PC-3 (cell line): ENCODE data around the gene GCC2. TPM values are rescaled to one million over a fixed set of nuclear protein-coding genes. Genes with fewer than 3 reads are reported as not detected.

Experiments used
- ATAC-seq: fragments of 200-7000 bp; cut with Tn5 transposase; 2 replicates; pipeline ENCODE4 v1.9.1; 2020; ENCODE audit warnings: mild to moderate bottlenecking, moderate library complexity
- BruUV-seq: library from RNA; stranded (reverse); fragments of 400-500 nt; replicated peaks from 2 replicates; lab custom pipeline; 2021; lab: Mats Ljungman, UMichigan
- CTCF ChIA-PET: fragments of 300-600 bp; sonication (Branson Sonifier 250); formaldehyde crosslinking; loops from one replicate; lab custom pipeline; 2022; ENCODE audit warnings: antibody characterized with exemption; lab: Charles Lee
- POLR2A ChIA-PET: fragments of 300-600 bp; sonication (Branson Sonifier 250); formaldehyde crosslinking; loops from one replicate; lab custom pipeline; 2022; ENCODE audit warnings: antibody characterized with exemption; ENCODE audit not compliant: unreplicated experiment; lab: Charles Lee
- DNase-seq: peaks from one replicate; pipeline ENCODE4 v3.0.0-alpha.2; 2015
- H2AFZ ChIP-seq: fragments of 300-600 bp; sonication (generic); 2 replicates; pipeline ENCODE4 v1.6.0; 2016; ENCODE audit warnings: antibody characterized with exemption, low read length
- H3F3A ChIP-seq: fragments of 300-600 bp; sonication (generic); one replicate; pipeline ENCODE4 v1.6.0; 2017; ENCODE audit warnings: antibody characterized with exemption, low read length, control low read depth, mild to moderate bottlenecking; ENCODE audit not compliant: unreplicated experiment
- H3K27ac ChIP-seq: fragments of 300-600 bp; sonication (generic); 2 replicates; pipeline ENCODE4 v1.5.1; 2016; ENCODE audit warnings: mild to moderate bottlenecking, low read length
- H3K27me3 ChIP-seq: fragments of 300-600 bp; sonication (generic); 2 replicates; pipeline ENCODE4 v1.6.1; 2016; ENCODE audit warnings: low read length, mixed read lengths
- H3K36me3 ChIP-seq: fragments of 300-600 bp; sonication (generic); 2 replicates; pipeline ENCODE4 v1.6.1; 2016; ENCODE audit warnings: low read depth, mixed run types, low read length, mixed read lengths
- H3K4me1 ChIP-seq: fragments of 300-600 bp; sonication (generic); 2 replicates; pipeline ENCODE4 v1.5.1; 2016; ENCODE audit warnings: low read length; ENCODE audit not compliant: insufficient read depth
- H3K4me2 ChIP-seq: fragments of 300-600 bp; sonication (generic); 2 replicates; pipeline ENCODE4 v1.6.0; 2016; ENCODE audit warnings: low read length
- H3K4me3 ChIP-seq: fragments of 300-600 bp; sonication (generic); 2 replicates; pipeline ENCODE4 v1.5.1; 2016; ENCODE audit warnings: mild to moderate bottlenecking, low read length, mixed read lengths
- H3K79me2 ChIP-seq: fragments of 300-600 bp; sonication (generic); 2 replicates; pipeline ENCODE4 v1.6.1; 2017; ENCODE audit warnings: low read length, mixed read lengths
- H3K9ac ChIP-seq: fragments of 300-600 bp; sonication (generic); 2 replicates; pipeline ENCODE4 v1.6.0; 2016; ENCODE audit warnings: mild to moderate bottlenecking, low read length
- H3K9me2 ChIP-seq: fragments of 300-600 bp; sonication (generic); replicated peaks from 2 replicates; pipeline ENCODE4 v1.6.1; 2016; ENCODE audit warnings: mixed run types, low read length, mixed read lengths
- H3K9me3 ChIP-seq: fragments of 300-600 bp; sonication (generic); 2 replicates; pipeline ENCODE4 v1.6.1; 2016; ENCODE audit warnings: low read length, mixed read lengths
- H4K20me1 ChIP-seq: fragments of 300-600 bp; sonication (generic); 2 replicates; pipeline ENCODE4 v1.6.1; 2016; ENCODE audit warnings: low read length, mixed read lengths
- EZH2 ChIP-seq: fragments of 300-600 bp; sonication (generic); IDR thresholded peaks from one replicate; pipeline ENCODE4 v1.6.1; 2017; ENCODE audit warnings: antibody characterized with exemption, mild to moderate bottlenecking, low read length; ENCODE audit not compliant: unreplicated experiment
- EZH2phosphoT487 ChIP-seq: fragments of 300-600 bp; sonication (generic); IDR thresholded peaks from 2 replicates; pipeline ENCODE4 v1.6.1; 2018; ENCODE audit warnings: mild to moderate bottlenecking, antibody characterized with exemption, low read length, borderline replicate concordance
- intact Hi-C: fragments of 100-400 bp; cut with micrococcal nuclease; formaldehyde crosslinking; loops from 2 replicates; pipeline ENCODE4 v1.9.0; 2023
- total RNA-seq: library from RNA; depleted of rRNA; stranded (reverse); fragments of >200 nt; gene quantifications from 2 replicates; pipeline ENCODE4 v1.2.3, GENCODE V29; 2014
- TF ChIP-seq, protein P1 (sequence below): fragments of 300-600 bp; sonication (generic); conservative IDR thresholded peaks from 2 replicates; pipeline ENCODE4 v1.5.1; 2017; ENCODE audit warnings: antibody characterized with exemption, low read depth, mild to moderate bottlenecking, low read length

Gene GCC2
- total RNA-seq, 1 experiment from 2014 or later = 10.1 TPM

DNA sequence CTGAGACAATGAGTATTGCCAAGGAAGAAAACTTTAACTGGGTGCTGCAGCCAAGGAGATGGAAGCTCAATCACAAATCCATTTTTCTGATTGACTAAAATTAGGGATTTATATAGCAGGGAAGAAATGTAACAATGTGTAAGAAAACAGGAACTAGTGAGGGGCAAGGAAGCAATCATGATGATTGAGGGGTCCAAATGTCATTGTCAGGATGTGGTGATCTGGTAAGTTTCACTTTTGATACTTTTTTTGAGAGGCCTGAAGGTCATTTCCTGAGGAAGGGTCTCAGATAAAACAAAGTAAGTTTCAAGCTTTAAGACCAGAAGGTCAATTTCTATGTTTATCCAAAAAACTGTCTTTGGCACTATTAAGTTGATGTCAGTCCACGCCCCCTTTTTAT is 12.0 kb upstream of the GCC2 start:
- H2AFZ ChIP-seq = no peak overlapping the region
- no peaks in the 10 kb centered on the region for H3K27me3 ChIP-seq
- intact Hi-C loops = no loop called here
- H3K79me2 ChIP-seq = no peaks in the 10 kb centered on the region
- no peak overlapping the region for H3K9ac ChIP-seq
- no peaks in the 10 kb centered on the region for H3F3A ChIP-seq
- H4K20me1 ChIP-seq = no peaks in the 10 kb centered on the region
- ATAC-seq (no peak), DNase-seq (no peak)
- TF ChIP-seq, protein P1, sequence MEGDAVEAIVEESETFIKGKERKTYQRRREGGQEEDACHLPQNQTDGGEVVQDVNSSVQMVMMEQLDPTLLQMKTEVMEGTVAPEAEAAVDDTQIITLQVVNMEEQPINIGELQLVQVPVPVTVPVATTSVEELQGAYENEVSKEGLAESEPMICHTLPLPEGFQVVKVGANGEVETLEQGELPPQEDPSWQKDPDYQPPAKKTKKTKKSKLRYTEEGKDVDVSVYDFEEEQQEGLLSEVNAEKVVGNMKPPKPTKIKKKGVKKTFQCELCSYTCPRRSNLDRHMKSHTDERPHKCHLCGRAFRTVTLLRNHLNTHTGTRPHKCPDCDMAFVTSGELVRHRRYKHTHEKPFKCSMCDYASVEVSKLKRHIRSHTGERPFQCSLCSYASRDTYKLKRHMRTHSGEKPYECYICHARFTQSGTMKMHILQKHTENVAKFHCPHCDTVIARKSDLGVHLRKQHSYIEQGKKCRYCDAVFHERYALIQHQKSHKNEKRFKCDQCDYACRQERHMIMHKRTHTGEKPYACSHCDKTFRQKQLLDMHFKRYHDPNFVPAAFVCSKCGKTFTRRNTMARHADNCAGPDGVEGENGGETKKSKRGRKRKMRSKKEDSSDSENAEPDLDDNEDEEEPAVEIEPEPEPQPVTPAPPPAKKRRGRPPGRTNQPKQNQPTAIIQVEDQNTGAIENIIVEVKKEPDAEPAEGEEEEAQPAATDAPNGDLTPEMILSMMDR = no peak
- TF ChIP-seq EZH2phosphoT487 (no peak), EZH2 (no peak)
- no TSS peak for BruUV-seq
- POLR2A ChIA-PET = no interaction called here
- H3K9me3 ChIP-seq = no peaks in the 10 kb centered on the region
- H3K4me1 ChIP-seq = no peaks in the 10 kb centered on the region
- no peaks in the 10 kb centered on the region for H3K9me2 ChIP-seq
- H3K4me2 ChIP-seq = no peak overlapping the region
- H3K27ac ChIP-seq = no peak overlapping the region
- CTCF ChIA-PET = no interaction called here
- no peaks in the 10 kb centered on the region for H3K36me3 ChIP-seq
- no peak overlapping the region for H3K4me3 ChIP-seq

DNA sequence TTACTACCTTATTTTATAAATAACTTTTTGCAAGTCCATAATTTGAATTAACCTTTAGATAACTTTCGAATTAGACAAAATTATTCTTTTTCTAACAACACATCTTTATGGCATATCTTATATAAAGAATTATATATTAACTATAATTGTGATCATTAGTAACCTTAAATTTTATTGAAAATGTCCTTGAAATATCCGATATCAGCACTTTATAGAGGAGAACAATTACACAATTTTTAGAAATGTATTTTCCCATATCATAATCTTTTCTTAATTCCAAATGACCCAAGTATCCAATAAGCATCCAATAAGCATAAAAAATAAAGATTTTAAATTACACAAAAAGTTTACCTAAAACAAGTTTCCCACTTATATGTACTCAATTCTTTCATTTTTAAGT is 7.3 kb upstream of the GCC2 start:
- POLR2A ChIA-PET = no interaction called here
- Histone ChIP-seq H3K4me1 (no peaks in the 10 kb centered on the region), H4K20me1 (no peaks in the 10 kb centered on the region), H3K36me3 (no peaks in the 10 kb centered on the region), H3K9me3 (no peaks in the 10 kb centered on the region), H3F3A (no peaks in the 10 kb centered on the region), H3K4me3 (no peak overlapping the region), H2AFZ (no peak overlapping the region), H3K9ac (no peak overlapping the region), H3K79me2 (no peaks in the 10 kb centered on the region), H3K4me2 (no peak overlapping the region), H3K27me3 (no peaks in the 10 kb centered on the region), H3K9me2 (no peaks in the 10 kb centered on the region), H3K27ac (no peak overlapping the region)
- intact Hi-C loops = no loop called here
- DNase-seq (no peak), ATAC-seq (no peak)
- BruUV-seq = no TSS peak
- TF ChIP-seq EZH2phosphoT487 (no peak), EZH2 (no peak)
- TF ChIP-seq, protein P1 = no peak
- CTCF ChIA-PET = no interaction called here

DNA sequence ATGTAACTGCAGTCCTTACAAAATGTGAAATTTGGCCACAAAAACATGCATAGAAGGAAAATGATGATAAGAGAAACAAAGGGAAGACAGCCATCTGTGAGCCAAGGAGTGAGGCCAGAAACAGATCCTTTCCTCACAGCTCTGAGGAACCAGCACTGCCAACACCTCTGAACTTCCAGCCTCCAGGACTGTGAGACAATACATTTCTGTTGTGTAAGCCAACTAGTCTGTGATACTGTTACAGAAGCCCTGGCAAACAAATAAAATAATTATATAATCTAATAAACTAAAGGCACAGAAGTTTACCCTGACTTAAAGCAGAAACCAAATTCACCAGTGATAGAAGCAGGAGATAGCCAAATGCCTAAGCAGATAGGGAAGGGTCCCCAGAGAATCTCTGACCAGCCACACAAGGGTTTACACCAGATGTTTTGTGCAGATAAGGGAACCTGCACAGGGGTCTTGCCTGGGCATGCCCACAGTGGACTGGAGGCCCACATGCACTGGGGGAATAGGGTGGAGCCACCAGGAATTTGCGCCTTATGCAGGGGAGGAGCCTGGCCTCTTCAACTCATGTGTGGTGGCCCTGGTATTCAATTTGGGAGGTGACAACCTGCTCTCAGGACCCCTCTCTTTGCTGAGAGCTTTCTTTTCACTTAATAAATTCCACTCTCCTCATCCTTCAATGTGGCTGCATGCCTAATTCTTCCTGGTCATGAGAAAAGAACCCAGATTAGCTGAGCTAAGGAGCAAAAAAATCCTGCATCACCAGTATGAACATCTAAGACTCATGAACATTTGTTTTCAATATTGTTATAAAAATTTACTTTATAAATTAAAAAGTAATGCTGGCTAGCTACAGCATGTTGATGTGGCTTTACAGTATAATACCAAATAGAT is 3.8 kb upstream of the GCC2 start:
- no peak for TF ChIP-seq EZH2
- Histone ChIP-seq H3K4me3 (no peak overlapping the region), H3K27me3 (no peaks in the 10 kb centered on the region), H3K4me1 (peaks cover 9% of the 10 kb centered on the region; the same call in 1 of the 2 replicates), H3K9me3 (no peaks in the 10 kb centered on the region), H3K36me3 (no peaks in the 10 kb centered on the region), H3K4me2 (no peak overlapping the region), H3K9me2 (no peaks in the 10 kb centered on the region), H3K79me2 (peaks cover 10% of the 10 kb centered on the region), H3K9ac (no peak overlapping the region), H3F3A (no peaks in the 10 kb centered on the region), H3K27ac (no peak overlapping the region), H2AFZ (no peak overlapping the region), H4K20me1 (no peaks in the 10 kb centered on the region)
- BruUV-seq = no TSS peak
- ChIA-PET CTCF (no interaction called here), POLR2A (no interaction called here)
- no peak for ATAC-seq
- intact Hi-C loops = loop anchor here (5.0 kb wide), 1 partner anchor 228 kb away; no protein-coding TSS in a partner anchor
- DNase-seq = no peak
